GM13977 (cell line): Measurements from ENCODE around the gene DPM2.

Source experiments
- DNase-seq: peaks from one replicate; pipeline ENCODE4 v3.0.0; 2012; ENCODE audit warnings: low spot score
- in situ Hi-C: fragments of 300-500 bp; cut with MboI; formaldehyde crosslinking; loops from one replicate; pipeline ENCODE4 v1.12.0; 2022; ENCODE audit warnings: low sequenced_read_pairs, low pct_unique_long_range_greater_than_20kb, mixed read lengths, inconsistent platforms; ENCODE audit not compliant: unreplicated experiment
- TF ChIP-seq, protein P1 (sequence below): IDR thresholded peaks from 2 replicates; pipeline ENCODE4 v1.5.1; 2012; ENCODE audit warnings: mild to moderate bottlenecking, control low read depth; ENCODE audit not compliant: insufficient read depth; ENCODE audit errors: extremely low read depth, missing control alignments

DPM2 gene, protein sequence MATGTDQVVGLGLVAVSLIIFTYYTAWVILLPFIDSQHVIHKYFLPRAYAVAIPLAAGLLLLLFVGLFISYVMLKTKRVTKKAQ

GRCh38 chr9:127937388-127938297, at the start of gene DPM2:
Gene DPM2 (minus strand): TSS chr9:127937854. CDS start chr9:127937820, 34 bp downstream.
- in situ Hi-C loops = no loop called here
- TF ChIP-seq, protein P1, sequence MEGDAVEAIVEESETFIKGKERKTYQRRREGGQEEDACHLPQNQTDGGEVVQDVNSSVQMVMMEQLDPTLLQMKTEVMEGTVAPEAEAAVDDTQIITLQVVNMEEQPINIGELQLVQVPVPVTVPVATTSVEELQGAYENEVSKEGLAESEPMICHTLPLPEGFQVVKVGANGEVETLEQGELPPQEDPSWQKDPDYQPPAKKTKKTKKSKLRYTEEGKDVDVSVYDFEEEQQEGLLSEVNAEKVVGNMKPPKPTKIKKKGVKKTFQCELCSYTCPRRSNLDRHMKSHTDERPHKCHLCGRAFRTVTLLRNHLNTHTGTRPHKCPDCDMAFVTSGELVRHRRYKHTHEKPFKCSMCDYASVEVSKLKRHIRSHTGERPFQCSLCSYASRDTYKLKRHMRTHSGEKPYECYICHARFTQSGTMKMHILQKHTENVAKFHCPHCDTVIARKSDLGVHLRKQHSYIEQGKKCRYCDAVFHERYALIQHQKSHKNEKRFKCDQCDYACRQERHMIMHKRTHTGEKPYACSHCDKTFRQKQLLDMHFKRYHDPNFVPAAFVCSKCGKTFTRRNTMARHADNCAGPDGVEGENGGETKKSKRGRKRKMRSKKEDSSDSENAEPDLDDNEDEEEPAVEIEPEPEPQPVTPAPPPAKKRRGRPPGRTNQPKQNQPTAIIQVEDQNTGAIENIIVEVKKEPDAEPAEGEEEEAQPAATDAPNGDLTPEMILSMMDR = no peak

GRCh38 chr9:127987103-127987614, 49.5 kb upstream of the DPM2 start:
- in situ Hi-C loops = no loop called here
- no peak for DNase-seq
- TF ChIP-seq, protein P1 = no peak

More at GRCh38 chr9:127937388-127938297, at the start of gene DPM2:
- peak; percentile 96 for DNase-seq

DNA sequence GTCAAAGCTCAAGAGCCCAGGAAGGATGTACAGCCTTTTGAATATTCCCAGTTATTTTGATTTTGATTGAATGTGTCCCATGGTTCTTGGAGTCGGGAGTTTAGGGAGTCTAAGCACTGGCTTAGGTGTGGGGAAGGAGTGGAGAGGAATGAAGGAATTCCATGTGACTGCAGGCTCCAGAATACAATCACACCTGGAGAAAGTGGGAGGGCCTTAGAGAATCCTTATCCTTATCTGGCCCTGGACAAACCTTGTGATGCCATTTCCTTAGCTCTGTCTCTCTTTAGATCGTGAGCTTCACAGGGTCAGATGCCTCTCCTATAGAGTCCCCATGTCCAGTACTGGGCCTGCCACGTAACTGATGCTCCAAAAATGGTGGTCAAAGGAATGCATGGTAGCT, 47.4 kb upstream of the DPM2 start:
- in situ Hi-C loops = no loop called here
- no peak for DNase-seq
- TF ChIP-seq, protein P1 = no peak

DNA sequence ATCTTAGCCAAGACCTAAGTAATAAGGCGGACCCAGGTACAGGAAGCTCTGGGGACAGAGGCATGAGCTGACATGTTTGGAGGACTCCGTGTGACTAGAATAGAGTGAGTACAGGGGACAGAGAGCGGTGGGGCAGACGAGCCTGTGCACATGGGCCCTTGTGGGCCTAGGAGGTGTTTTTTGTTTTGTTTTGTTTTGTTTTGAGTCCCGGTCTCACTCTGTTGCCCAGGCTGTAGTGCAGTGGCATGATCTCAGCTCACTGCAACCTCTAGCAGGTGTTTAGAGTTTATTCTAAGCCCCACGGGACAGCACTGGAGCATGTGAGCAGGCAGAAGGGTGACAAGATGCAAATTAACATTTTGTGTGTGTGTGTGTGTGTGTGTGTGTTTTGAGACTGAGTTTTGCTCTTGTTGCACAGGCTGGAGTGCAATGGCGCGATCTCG, 46.2 kb upstream of the DPM2 start:
- peak; percentile 71 for DNase-seq
- TF ChIP-seq, protein P1 = no peak
- in situ Hi-C loops = no loop called here

DNA sequence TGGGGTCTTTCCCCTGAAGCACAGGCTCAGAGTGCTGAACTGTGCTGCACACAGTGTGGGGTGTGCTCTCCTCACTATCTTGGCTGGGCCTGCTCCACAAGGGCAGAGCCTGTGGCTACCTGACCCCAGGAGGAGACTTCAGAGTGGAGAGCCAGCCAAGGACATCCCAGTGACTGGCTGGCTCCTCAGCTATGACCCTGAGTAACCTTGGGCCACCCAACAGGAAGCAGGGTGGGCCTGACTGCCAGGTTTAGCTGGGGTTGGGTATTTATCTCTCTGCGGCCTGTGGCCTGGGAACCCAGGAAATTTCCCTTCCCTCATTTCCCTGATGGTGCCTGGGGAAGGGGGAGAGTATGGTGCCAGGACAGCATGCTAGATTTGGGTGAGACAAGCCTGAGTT, 45.3 kb upstream of the DPM2 start:
- no peak for DNase-seq
- TF ChIP-seq, protein P1 = no peak
- in situ Hi-C loops = no loop called here

GRCh38 chr9:127981559-127982121, 44.0 kb upstream of the DPM2 start:
- DNase-seq = no peak
- in situ Hi-C loops = no loop called here
- TF ChIP-seq, protein P1 = no peak
